DMS153 treated with DMSO at 0.1 percent for 48 hours (cell line): ENCODE data around the gene DHX38.

Experiments
- DNase-seq: peaks from one replicate; lab custom pipeline; 2025; ENCODE audit not compliant: unreplicated experiment; lab: John Stamatoyannopoulos, UW

DHX38 gene

GRCh38 chr16:72120026-72120425, 26.4 kb downstream of the DHX38 start:
- no peak for DNase-seq

DNA sequence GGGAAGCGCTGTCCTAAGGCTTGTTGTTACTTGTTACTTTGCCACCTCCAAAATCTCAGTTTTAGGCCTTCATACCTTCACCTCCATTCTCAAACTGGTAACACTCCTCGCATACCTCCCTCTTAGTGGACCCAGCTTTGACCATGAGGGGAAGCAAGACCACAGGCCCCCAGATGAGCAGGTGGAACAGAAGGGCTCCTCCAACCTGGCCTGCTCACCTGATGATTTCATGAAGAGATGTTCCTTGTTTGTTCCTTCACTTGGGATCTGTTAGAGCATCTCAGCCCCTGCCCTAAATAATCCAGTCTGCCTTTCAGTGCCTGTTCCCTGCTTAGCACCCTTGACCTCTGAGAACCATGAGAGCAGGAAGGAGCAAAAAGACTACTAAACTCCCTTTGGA, 28.7 kb downstream of the DHX38 start:
- no peak for DNase-seq

GRCh38 chr16:72122916-72123315, 29.3 kb downstream of the DHX38 start:
- DNase-seq = no peak

GRCh38 chr16:72123426-72123825, 29.8 kb downstream of the DHX38 start:
- DNase-seq = no peak

DNA sequence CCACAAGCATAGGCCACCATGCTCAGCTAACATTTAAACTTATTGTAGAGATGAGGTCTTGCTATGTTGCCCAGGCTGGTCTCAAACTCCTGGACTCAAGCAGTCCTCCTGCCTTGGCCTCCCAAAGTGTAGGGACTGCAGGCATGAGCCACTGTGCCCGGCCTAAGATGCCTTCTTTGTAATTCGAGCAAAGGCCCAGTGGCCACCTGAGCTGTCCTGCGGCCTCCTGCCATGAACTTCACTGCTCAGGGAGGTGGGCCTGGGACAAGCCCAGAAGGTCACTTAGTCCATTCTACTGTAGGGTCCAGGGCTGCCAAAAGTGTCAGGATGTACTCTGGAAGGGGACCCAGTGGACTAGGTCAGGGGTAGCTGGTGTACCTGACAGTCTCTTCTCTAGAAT, 30.5 kb downstream of the DHX38 start:
- no peak for DNase-seq

- DNase-seq = peak; percentile 74
These were observed 31.4 kb downstream of the DHX38 start for GRCh38 chr16:72124761-72125634.

GRCh38 chr16:72125635-72126428, 32.2 kb downstream of the DHX38 start:
- DNase-seq = no peak

GRCh38 chr16:72126429-72126765, 32.8 kb downstream of the DHX38 start:
- DNase-seq = no peak

- no peak for DNase-seq
These were observed 35.1 kb downstream of the DHX38 start for GRCh38 chr16:72128701-72129100.

DNA sequence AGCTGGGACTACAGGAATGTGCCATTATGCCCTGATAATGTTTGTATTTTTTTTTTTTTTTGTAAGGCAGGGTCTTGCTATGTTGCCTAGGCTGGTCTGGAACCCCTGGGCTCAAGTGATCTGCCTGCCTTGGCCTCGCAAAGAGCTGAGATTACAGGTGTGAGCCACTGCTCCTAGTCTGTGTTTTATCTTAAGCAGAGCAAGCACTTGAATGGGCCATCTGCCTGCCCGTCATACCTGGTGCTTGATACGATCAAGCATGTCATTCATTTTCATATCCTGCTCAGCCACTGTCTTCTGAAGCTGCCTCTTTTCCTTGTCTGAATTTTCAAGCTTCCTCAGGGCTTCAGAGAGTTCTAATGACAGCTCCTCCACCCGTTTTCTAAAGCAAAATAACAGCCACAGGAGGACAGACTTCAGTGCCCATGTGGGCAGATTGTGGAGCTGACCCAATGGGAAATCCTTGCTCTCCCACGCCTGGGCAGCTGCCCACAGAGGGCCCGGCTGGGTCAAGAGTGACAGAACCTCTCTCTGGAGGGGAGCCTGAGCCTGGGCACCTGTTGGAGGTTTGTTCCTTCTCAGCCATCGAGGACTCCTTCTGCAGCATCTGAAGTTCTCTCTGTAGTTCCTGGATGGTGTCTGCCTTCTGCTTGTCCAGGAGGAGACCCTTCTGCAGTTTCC, 36.5 kb downstream of the DHX38 start:
- DNase-seq = no peak

- DNase-seq = no peak
These were observed 37.4 kb downstream of the DHX38 start for GRCh38 chr16:72131036-72131435.

DNA sequence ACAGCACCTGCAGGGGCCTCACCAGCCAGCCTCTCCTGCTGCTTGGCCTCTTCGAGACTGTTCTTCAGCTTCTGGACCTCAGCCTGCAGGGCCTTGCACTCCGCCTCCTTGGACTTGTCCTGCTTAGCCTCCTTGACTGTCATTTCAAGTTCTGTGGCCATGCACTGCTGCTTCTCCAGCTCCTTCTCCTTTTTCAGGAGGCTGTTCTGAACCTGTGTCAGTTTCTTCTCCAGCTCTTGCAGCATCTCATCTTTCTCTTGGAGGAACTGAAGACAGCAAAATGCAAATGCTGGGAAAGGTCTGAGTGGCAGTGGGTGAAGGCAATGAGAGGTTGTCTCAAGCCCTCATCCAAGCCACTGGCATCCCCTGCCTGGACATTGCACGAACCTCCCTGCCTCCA, 39.1 kb downstream of the DHX38 start:
- no peak for DNase-seq

DNA sequence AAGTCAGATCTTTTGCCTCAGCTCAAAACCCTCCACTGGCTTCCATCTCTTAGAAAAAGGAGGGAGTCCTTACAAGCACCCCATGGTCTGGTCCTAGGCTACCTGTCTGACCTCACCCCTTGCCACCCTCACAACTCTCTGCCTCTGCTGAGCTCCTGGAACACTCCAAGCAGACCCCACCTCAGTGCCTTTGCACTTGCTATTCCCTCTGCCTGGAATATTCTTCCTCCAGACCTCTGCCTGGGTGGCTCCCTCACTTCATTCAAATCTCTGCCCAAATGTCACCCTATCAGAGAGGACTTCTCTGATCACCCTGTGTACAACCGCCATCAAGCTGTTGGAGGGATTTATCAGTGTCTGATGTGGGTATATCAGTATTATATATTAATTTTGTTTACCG, 40.9 kb downstream of the DHX38 start:
- no peak for DNase-seq

DNA sequence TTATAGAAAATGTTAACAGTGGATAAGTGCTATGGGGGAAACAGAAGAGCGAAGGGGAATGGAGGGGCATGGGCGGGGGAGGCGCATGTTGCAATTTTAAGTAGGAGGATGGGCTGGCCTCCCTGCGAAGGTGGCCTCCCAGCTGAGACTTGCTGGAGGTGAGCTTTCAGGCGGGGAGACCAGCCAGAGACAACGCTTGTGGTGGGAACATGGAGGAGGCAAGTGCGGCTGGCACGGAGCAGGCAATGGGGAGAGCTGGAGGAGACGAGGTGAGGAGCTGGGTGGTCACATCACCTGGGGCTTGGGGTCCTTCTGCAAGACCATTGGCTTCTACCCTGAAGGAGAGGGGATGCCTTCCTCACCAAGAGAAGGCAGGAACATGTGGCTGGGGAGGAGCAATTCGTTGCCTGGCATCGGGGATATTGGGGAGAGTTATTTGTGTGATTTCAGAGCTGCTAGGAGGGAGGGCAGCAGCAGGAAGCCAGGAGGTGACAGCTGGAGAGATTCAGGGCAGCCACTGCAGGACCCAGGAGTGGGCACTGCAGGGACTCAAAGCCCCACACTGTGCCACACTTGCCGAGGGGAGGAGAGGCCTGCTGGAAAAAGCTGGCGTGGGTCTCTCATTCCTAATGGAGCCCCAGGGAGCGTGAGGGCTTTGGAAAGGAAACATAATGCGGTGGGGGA, 43.9 kb downstream of the DHX38 start:
- DNase-seq = no peak

DNA sequence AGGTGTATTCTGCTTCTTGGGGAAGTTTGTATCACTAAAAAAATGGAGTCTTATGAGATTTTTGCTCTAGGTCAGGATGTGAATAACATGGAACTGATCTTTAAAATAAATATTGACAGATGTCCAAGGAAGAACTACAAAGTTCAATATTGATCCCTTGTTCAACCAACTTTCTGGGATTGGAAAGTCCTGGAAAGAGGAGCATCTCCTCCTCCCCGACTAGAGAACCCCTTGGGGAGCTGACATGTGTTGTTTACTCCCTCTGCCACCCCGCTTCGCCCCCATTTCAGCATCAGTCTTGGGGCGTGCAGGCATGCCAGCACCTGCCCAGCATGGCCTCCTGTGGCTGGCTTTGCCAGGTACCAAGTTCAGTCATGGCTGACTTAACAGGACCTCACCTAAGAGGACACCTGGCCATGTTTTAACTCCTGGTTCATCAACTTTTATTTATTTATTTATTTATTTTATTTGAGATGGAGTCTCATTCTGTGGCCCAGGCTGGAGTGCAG, 44.5 kb downstream of the DHX38 start:
- no peak for DNase-seq

DNA sequence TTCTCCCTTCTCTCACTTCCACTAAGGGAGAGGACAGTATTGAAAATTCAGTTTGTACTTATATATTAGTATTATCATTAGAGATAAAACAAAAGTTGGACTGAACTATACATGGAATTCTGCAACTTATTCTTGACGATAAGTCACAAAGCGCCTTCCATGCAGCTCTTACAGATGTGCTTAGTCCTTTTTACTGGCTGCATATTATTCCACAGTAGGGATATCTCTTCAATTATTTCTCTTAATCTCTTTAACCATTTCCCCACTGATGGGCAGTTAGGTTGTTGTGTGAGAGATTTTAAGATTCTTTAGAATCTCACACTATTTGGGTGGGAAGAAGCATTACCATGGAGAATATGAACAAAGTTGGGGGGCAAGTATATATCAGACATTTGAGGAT, 46.3 kb downstream of the DHX38 start:
- no peak for DNase-seq

DNA sequence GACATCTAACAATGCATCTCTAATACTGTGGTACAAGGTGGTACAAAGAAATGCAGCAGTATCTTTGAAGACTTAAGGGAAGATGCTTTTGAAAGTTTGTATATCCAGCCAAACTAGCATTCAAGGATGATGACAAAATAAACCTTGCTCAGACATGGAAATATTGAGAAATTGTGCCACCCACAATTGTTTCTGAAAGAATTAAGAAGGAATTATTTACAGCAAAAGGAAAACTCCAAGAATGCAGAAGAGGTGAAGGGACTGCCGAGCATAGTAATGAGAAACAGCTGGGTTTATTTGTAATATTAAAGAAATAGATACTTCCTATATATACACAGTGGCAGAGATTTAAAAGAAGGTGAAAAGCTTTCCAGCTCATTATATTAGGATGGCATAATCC, 48.8 kb downstream of the DHX38 start:
- DNase-seq = no peak

DNA sequence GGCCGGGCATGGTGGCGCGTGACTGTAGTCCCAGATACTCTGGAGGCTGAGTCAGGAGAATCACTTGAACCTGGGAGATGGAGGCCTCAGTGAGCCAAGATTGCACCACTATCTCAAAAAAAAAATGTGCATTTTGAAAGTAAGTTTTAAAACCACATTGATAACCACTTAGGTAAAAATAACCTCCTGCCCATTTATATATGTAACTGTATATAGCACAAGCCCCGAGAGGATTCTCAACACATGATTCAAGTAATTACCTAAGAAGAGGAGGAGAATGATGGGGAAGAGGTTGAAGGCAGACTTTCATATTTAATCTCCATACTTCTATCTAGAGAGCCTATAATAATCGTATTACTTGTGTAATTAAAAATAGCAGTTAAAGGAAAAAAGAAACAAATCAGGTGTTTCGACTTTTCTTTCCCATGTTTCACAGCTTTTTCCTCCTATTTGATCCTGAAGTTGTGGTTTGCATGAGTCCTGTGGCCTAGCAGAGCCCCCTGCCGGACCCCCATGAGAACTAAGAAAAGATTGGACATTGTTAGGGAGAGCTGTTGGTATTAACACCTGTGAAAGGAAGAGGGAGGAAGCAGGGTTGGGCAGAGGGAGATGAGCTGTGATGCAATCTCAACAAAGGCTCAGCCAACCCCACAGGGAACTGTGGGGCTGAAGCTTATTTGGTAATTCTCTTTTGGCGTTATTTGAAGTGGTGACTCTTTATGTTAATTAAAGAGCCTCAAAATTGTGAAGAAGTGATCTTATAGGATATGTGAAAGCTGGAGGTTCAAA, 56.2 kb downstream of the DHX38 start:
- no peak for DNase-seq

GRCh38 chr16:72159386-72159785, 65.7 kb downstream of the DHX38 start:
- DNase-seq = no peak

GRCh38 chr16:72159801-72160200, 66.2 kb downstream of the DHX38 start:
- no peak for DNase-seq
